Measurements from ENCODE around the gene NOXA1. TPM values are rescaled to one million over a fixed set of nuclear protein-coding genes. Genes with fewer than 3 reads are reported as not detected.

Gene NOXA1
- total RNA-seq, 1 donor from 2014 or later: 1.0 TPM

GRCh38 chr9:137388589-137389427, 34.4 kb upstream of the NOXA1 start:
- DNase-seq (ENCODE audit: extremely low spot score, unreplicated experiment): no peak
- H3K27ac Mint-ChIP-seq (ENCODE audit: unreplicated experiment): no peak overlapping the region

GRCh38 chr9:137389428-137389746, 33.8 kb upstream of the NOXA1 start:
- Mint-ChIP-seq H3K27me3 (ENCODE audit: unreplicated experiment) (no peaks in the 10 kb centered on the region), H3K9me3 (ENCODE audit: unreplicated experiment) (no peaks in the 10 kb centered on the region), H3K4me3 (ENCODE audit: unreplicated experiment) (no peak overlapping the region), H3K4me1 (ENCODE audit: unreplicated experiment) (peaks cover 1% of the 10 kb centered on the region), H3K36me3 (ENCODE audit: unreplicated experiment) (no peaks in the 10 kb centered on the region), H3K27ac (ENCODE audit: unreplicated experiment) (no peak overlapping the region)
- no peak for TF ChIP-seq CTCF (IDR thresholded peaks at IDR 0.05)
- no peak for DNase-seq (ENCODE audit: extremely low spot score, unreplicated experiment)

More at GRCh38 chr9:137388589-137389427, 34.4 kb upstream of the NOXA1 start:
- no peak for TF ChIP-seq CTCF (IDR thresholded peaks at IDR 0.05)
- Mint-ChIP-seq H3K27me3 (ENCODE audit: unreplicated experiment) (no peaks in the 10 kb centered on the region), H3K4me3 (ENCODE audit: unreplicated experiment) (no peak overlapping the region), H3K9me3 (ENCODE audit: unreplicated experiment) (no peaks in the 10 kb centered on the region), H3K4me1 (ENCODE audit: unreplicated experiment) (peaks cover 1% of the 10 kb centered on the region), H3K36me3 (ENCODE audit: unreplicated experiment) (no peaks in the 10 kb centered on the region)

GRCh38 chr9:137390553-137391410, 32.4 kb upstream of the NOXA1 start:
- no peak for TF ChIP-seq CTCF (IDR thresholded peaks at IDR 0.05)
- Mint-ChIP-seq H3K9me3 (ENCODE audit: unreplicated experiment) (no peaks in the 10 kb centered on the region), H3K27me3 (ENCODE audit: unreplicated experiment) (no peaks in the 10 kb centered on the region), H3K27ac (ENCODE audit: unreplicated experiment) (no peak overlapping the region), H3K4me3 (ENCODE audit: unreplicated experiment) (no peak overlapping the region), H3K4me1 (ENCODE audit: unreplicated experiment) (peaks cover 1% of the 10 kb centered on the region), H3K36me3 (ENCODE audit: unreplicated experiment) (no peaks in the 10 kb centered on the region)
- no peak for DNase-seq (ENCODE audit: extremely low spot score, unreplicated experiment)

GRCh38 chr9:137391411-137391754, 31.8 kb upstream of the NOXA1 start:
- Mint-ChIP-seq H3K27me3 (ENCODE audit: unreplicated experiment) (no peaks in the 10 kb centered on the region), H3K4me1 (ENCODE audit: unreplicated experiment) (peaks cover 1% of the 10 kb centered on the region), H3K36me3 (ENCODE audit: unreplicated experiment) (no peaks in the 10 kb centered on the region), H3K4me3 (ENCODE audit: unreplicated experiment) (no peak overlapping the region), H3K9me3 (ENCODE audit: unreplicated experiment) (no peaks in the 10 kb centered on the region), H3K27ac (ENCODE audit: unreplicated experiment) (no peak overlapping the region)
- DNase-seq (ENCODE audit: extremely low spot score, unreplicated experiment): no peak
- TF ChIP-seq CTCF (IDR thresholded peaks at IDR 0.05): no peak

Data from osteocyte (in vitro differentiated cells).